SK-N-SH (cell line): ENCODE measurements around the gene PEMT. TPM values are rescaled to one million over a fixed set of nuclear protein-coding genes. Genes with fewer than 3 reads are reported as not detected.

ENCODE experiments used
- CTCF ChIA-PET: fragments of 300-600, 350-600 bp; formaldehyde crosslinking; extraction: SDS; loops from one replicate; lab custom pipeline; 2021; lab: Yijun Ruan, JAX
- POLR2A ChIA-PET: fragments of 350-600 bp; sonication (Branson Sonifier 250); formaldehyde crosslinking; extraction: SDS; loops from one replicate; lab custom pipeline; 2020; ENCODE audit warnings: antibody characterized with exemption, inconsistent platforms; lab: Yijun Ruan, JAX
- DNase-seq: peaks from one replicate; pipeline ENCODE4 v3.0.0; 2012
- H2AFZ ChIP-seq: fragments of 200-600 bp; sonication (generic); 2 replicates; pipeline ENCODE4 v1.8.1; 2016; ENCODE audit warnings: antibody characterized with exemption, mild to moderate bottlenecking, low read depth
- H3F3A ChIP-seq: fragments of 200-600 bp; sonication (generic); replicated peaks from 2 replicates; pipeline ENCODE3; 2016; ENCODE audit warnings: antibody characterized with exemption, mild to moderate bottlenecking; ENCODE audit not compliant: insufficient read depth
- H3K27ac ChIP-seq, 2 experiments: fragments of 200-500 bp in 1 of 2; fragments of 200-600 bp in 1 of 2; sonication (Bioruptor generic) in 1 of 2; sonication (generic), shearing (Covaris generic) in 1 of 2; 2 replicates each; pipeline versions ENCODE4 v1.5.1 to v1.6.1; 2014 to 2016; ENCODE audit warnings: low read depth in 2 of 2, inconsistent platforms in 1 of 2, low read length in 1 of 2, mild to moderate bottlenecking in 1 of 2, mixed read lengths in 1 of 2
- H3K27me3 ChIP-seq: fragments of 200-600 bp; sonication (generic), shearing (Covaris generic); 2 replicates; pipeline ENCODE4 v1.6.1; 2016; ENCODE audit warnings: mixed run types; ENCODE audit not compliant: insufficient read depth
- H3K36me3 ChIP-seq, 2 experiments: fragments of 200-500 bp in 1 of 2; fragments of 200-600 bp in 1 of 2; sonication (Bioruptor generic) in 1 of 2; sonication (generic) in 1 of 2; replicated peaks in 1 of 2; 2 replicates each; pipeline versions ENCODE3 to v1.5.1; 2014 to 2016; ENCODE audit warnings: low read length in 1 of 2, mild to moderate bottlenecking in 1 of 2; ENCODE audit not compliant: insufficient read depth in 2 of 2, control insufficient read depth in 1 of 2
- H3K4me1 ChIP-seq, 2 experiments: fragments of 200-500 bp in 1 of 2; fragments of 200-600 bp in 1 of 2; sonication (Bioruptor generic) in 1 of 2; sonication (generic), shearing (Covaris generic) in 1 of 2; 2 replicates each; pipeline versions ENCODE4 v1.5.1 to v1.6.1; 2014 to 2016; ENCODE audit warnings: low read depth in 1 of 2, low read length in 1 of 2, mixed run types in 1 of 2; ENCODE audit not compliant: insufficient read depth in 2 of 2, control insufficient read depth in 1 of 2
- H3K4me2 ChIP-seq: fragments of 200-600 bp; sonication (generic), shearing (Covaris generic); 2 replicates; pipeline ENCODE4 v1.6.1; 2017; ENCODE audit warnings: mixed run types
- H3K4me3 ChIP-seq, 2 experiments: fragments of 200-500 bp in 1 of 2; fragments of 200-600 bp in 1 of 2; sonication (Bioruptor generic) in 1 of 2; sonication (generic), shearing (Covaris generic) in 1 of 2; 2 replicates each; pipeline versions ENCODE4 v1.5.1 to v1.8.1; 2014 to 2016; ENCODE audit warnings: low read depth in 2 of 2, inconsistent platforms in 1 of 2, low read length in 1 of 2, mild to moderate bottlenecking in 1 of 2, mixed read lengths in 1 of 2, moderate library complexity in 1 of 2
- H3K79me2 ChIP-seq: fragments of 200-600 bp; sonication (generic); 2 replicates; pipeline ENCODE4 v1.8.1; 2017; ENCODE audit warnings: mild to moderate bottlenecking; ENCODE audit not compliant: insufficient read depth
- H3K9ac ChIP-seq: fragments of 200-600 bp; sonication (generic); 2 replicates; pipeline ENCODE4 v1.6.1; 2017; ENCODE audit warnings: mixed run types
- H3K9me2 ChIP-seq: fragments of 200-600 bp; sonication (generic); 2 replicates; pipeline ENCODE4 v1.6.1; 2017; ENCODE audit warnings: mixed run types
- H3K9me3 ChIP-seq: fragments of 200-600 bp; sonication (generic); 2 replicates; pipeline ENCODE4 v1.6.1; 2017; ENCODE audit warnings: mixed run types, mild to moderate bottlenecking, moderate library complexity
- H4K20me1 ChIP-seq: fragments of 200-600 bp; sonication (generic); 2 replicates; pipeline ENCODE4 v1.6.1; 2017; ENCODE audit warnings: mild to moderate bottlenecking, mixed run types; ENCODE audit not compliant: insufficient read depth
- CHD2 ChIP-seq: fragments of 150-350 bp; IDR thresholded peaks from 2 replicates; pipeline ENCODE4 v1.6.1; 2018; ENCODE audit warnings: low read length; ENCODE audit not compliant: partially characterized antibody
- CTCF ChIP-seq: fragments of 200-600 bp; sonication (generic); IDR thresholded peaks from 2 replicates; pipeline ENCODE4 v1.6.1; 2017; ENCODE audit warnings: antibody characterized with exemption, mild to moderate bottlenecking, moderate library complexity
- EP300 ChIP-seq, 2 experiments: IDR thresholded peaks; 2 replicates each; pipeline versions ENCODE4 v1.4.0 to v1.6.1; 2012; ENCODE audit warnings: borderline replicate concordance in 1 of 2, low read depth in 1 of 2, low read length in 1 of 2
- EZH2phosphoT487 ChIP-seq: fragments of 200-600 bp; sonication (generic); IDR thresholded peaks from 2 replicates; pipeline ENCODE4 v1.6.1; 2017; ENCODE audit warnings: low read depth, mixed run types, mild to moderate bottlenecking, antibody characterized with exemption, moderate library complexity, borderline replicate concordance
- FOSL2 ChIP-seq: IDR thresholded peaks from 2 replicates; pipeline ENCODE4 v1.4.0; 2012; ENCODE audit warnings: low read depth, mild to moderate bottlenecking, moderate library complexity, borderline replicate concordance
- FOXJ3 ChIP-seq: sonication (generic); formaldehyde crosslinking; IDR thresholded peaks from 2 replicates; pipeline ENCODE4 v1.5.1; 2020; ENCODE audit warnings: mild to moderate bottlenecking, missing genetic modification reagents
- FOXM1 ChIP-seq: IDR thresholded peaks from 2 replicates; pipeline ENCODE4 v1.4.0; 2012; ENCODE audit warnings: low read depth, mild to moderate bottlenecking
- GATA2 ChIP-seq: sonication (generic); formaldehyde crosslinking; IDR thresholded peaks from 2 replicates; pipeline ENCODE4 v1.5.0; 2020; ENCODE audit warnings: mild to moderate bottlenecking, missing genetic modification reagents
- JUND ChIP-seq: IDR thresholded peaks from 2 replicates; pipeline ENCODE4 v1.4.0; 2012
- MAX ChIP-seq: IDR thresholded peaks from 2 replicates; pipeline ENCODE4 v1.4.0; 2012; ENCODE audit warnings: low read depth
- MEF2A ChIP-seq: IDR thresholded peaks from 2 replicates; pipeline ENCODE4 v1.4.0; 2012; ENCODE audit warnings: low read depth, borderline replicate concordance
- NRF1 ChIP-seq: IDR thresholded peaks from 2 replicates; pipeline ENCODE4 v1.6.1; 2012; ENCODE audit warnings: low read depth, mild to moderate bottlenecking, low read length
- PBX3 ChIP-seq: IDR thresholded peaks from 2 replicates; pipeline ENCODE4; 2012
- RCOR1 ChIP-seq: fragments of 150-350 bp; IDR thresholded peaks from 2 replicates; pipeline ENCODE4 v1.6.1; 2017; ENCODE audit warnings: antibody characterized with exemption, low read length
- USF1 ChIP-seq: IDR thresholded peaks from 2 replicates; pipeline ENCODE4 v1.4.0; 2012; ENCODE audit warnings: low read depth, borderline replicate concordance
- WGBS: methylation state at CpG from one replicate; pipeline ENCODE4 v1.1.6; 2017; ENCODE audit warnings: low lambda C conversion rate; 5-methylcytosine and 5-hydroxymethylcytosine counted together
- polyA plus RNA-seq, 3 experiments: library from polyadenylated mRNA; depleted of rRNA; stranded (reverse); fragments of >200 nt; gene quantifications; 2 replicates each; pipeline ENCODE4 v1.2.3, GENCODE V29; 2012

The PEMT gene
- polyA plus RNA-seq, 1 of the 3 experiments (the other 2 are of a cell fraction), result 52.8 TPM

- H3K9me2 ChIP-seq, result no peaks in the 10 kb centered on the region
- no peak overlapping the region for H3K4me3 ChIP-seq
- H3K79me2 ChIP-seq, result peaks cover 75% of the 10 kb centered on the region
- ChIA-PET CTCF (interaction anchor here (1.3 kb wide), 1 partner anchor 18 kb away, joined by 3 read pairs; no protein-coding TSS in a partner anchor), POLR2A (no interaction called here)
- no peaks in the 10 kb centered on the region for H3K9me3 ChIP-seq
- no peak overlapping the region for H3K27ac ChIP-seq
- peaks cover 2 to 9% of the 10 kb centered on the region in 2 experiments for H3K36me3 ChIP-seq
- H3F3A ChIP-seq, result no peaks in the 10 kb centered on the region
- H3K4me2 ChIP-seq, result no peak overlapping the region
- H3K4me1 ChIP-seq, result peaks cover 7 to 10% of the 10 kb centered on the region in 2 experiments; a peak in 3 of 4 replicates
- TF ChIP-seq USF1 (no peak), GATA2 (no peak), FOXJ3 (no peak), EP300 (IDR thresholded peaks at IDR 0.05; ENCODE audit: borderline replicate concordance in 1 of 2, low read depth in 1 of 2, low read length in 1 of 2) (no peak), PBX3 (no peak), MEF2A (no peak), RCOR1 (no peak), CHD2 (no peak), NRF1 (no peak), EZH2phosphoT487 (no peak), FOXM1 (no peak), FOSL2 (no peak), CTCF (no peak), MAX (no peak), JUND (no peak)
- no peak for DNase-seq
- no peaks in the 10 kb centered on the region for H3K27me3 ChIP-seq
- H4K20me1 ChIP-seq, result peaks cover 4% of the 10 kb centered on the region; the same call in 1 of the 2 replicates
- 100% methylated on average over 3 of the region's 3 CpGs for whole genome bisulfite sequencing
- no peak overlapping the region for H2AFZ ChIP-seq
- H3K9ac ChIP-seq, result no peak overlapping the region
Observed at GRCh38 chr17:17479209-17479608, 112.3 kb downstream of the PEMT start.
